ENCODE results near the gene SHISAL2A. TPM values are rescaled to one million over a fixed set of nuclear protein-coding genes. Genes with fewer than 3 reads are reported as not detected.
A peak's percentile ranks its signal among the peaks of the same experiment; 100 is the strongest.

Gene SHISAL2A
- total and polyA plus RNA-seq, 2 of the 4 experiments (the other 2 are of a cell fraction) = not detected

- Histone ChIP-seq H3K56ac (ENCODE audit: extremely low read depth, insufficient read depth, low read length) (no peak overlapping the region), H3K9me1 (ENCODE audit: insufficient read depth, low read length) (peaks cover 14% of the 10 kb centered on the region)
Observed at GRCh38 chr1:52702886-52703787, 70.2 kb downstream of the SHISAL2A start.

More at GRCh38 chr1:52702886-52703787, 70.2 kb downstream of the SHISAL2A start:
- peak overlapping the region; percentile 32 for H2BK120ac ChIP-seq (ENCODE audit: low read depth, low read length)
- in situ Hi-C loops (cut with MboI; ENCODE audit: low sequenced_read_pairs) (loop anchor here (10.0 kb wide), 1 partner anchor 482 kb away; no protein-coding TSS in a partner anchor), dilution Hi-C loops (cut with HindIII; ENCODE audit: low sequenced_read_pairs, unreplicated experiment) (no loop called here), intact Hi-C loops (cut with micrococcal nuclease) (loop anchor here (5.0 to 10.0 kb wide), 3 partner anchors 44 to 479 kb away; partner anchors contain the start of genes ECHDC2 and SCP2)
- peaks cover 4 to 9% of the 10 kb centered on the region in 2 experiments; a peak in 3 of 4 replicates for H3K79me1 ChIP-seq (ENCODE audit: low read depth in 1 of 2, low read length in 2 of 2)
- H3K14ac ChIP-seq (replicated peaks; ENCODE audit: low read depth, low read length) = peak overlapping the region; percentile 23
- peak overlapping the region; percentile 17 for H3K9ac ChIP-seq (ENCODE audit: low read depth, low read length)
- peaks cover 8% of the 10 kb centered on the region for H3K4me1 ChIP-seq (ENCODE audit: control insufficient read depth, insufficient read depth, low read length)
- H2AK9ac ChIP-seq (replicated peaks; ENCODE audit: low read depth, low read length, poor library complexity) = peak overlapping the region; percentile 13
- peak overlapping the region; percentile 15 for H2AK5ac ChIP-seq (ENCODE audit: low read depth, low read length)
- no peaks in the 10 kb centered on the region for H4K20me1 ChIP-seq (ENCODE audit: insufficient read depth, low read length)
- H3K18ac ChIP-seq (ENCODE audit: low read depth, low read length) = peak overlapping the region; percentile 73
- peak; percentile 85 for ATAC-seq (ENCODE audit: low read depth)
- H3K4ac ChIP-seq (ENCODE audit: low read depth, low read length) = peak overlapping the region; percentile 88
- peak overlapping the region; percentile 55 for H3K4me3 ChIP-seq (ENCODE audit: insufficient read depth, low read depth, low read length)
- peak overlapping the region; percentile 42 for H3K27ac ChIP-seq (ENCODE audit: insufficient read depth, low read length)
- H2BK15ac ChIP-seq (ENCODE audit: low read depth, low read length) = peak overlapping the region; percentile 2; the same call in 1 of the 3 replicates
- peak overlapping the region; percentile 88 to 90 for H4K8ac ChIP-seq (ENCODE audit: low read depth in 2 of 2, low read length in 2 of 2)
- no peaks in the 10 kb centered on the region for H3K27me3 ChIP-seq (ENCODE audit: control insufficient read depth, insufficient read depth, low read length)
- ChIA-PET POLR2A (ENCODE audit: unreplicated experiment) (no interaction called here), CTCF (no interaction called here)
- peak overlapping the region; percentile 93 for H3K4me2 ChIP-seq (ENCODE audit: low read depth, low read length)
- peak overlapping the region; percentile 77 for H4K91ac ChIP-seq (ENCODE audit: insufficient read depth, low read depth, low read length)
- WGBS, 2 experiments (ENCODE audit: extremely low coverage in 2 of 2, insufficient read length in 1 of 2) = 4% methylated on average over 18 of the region's 35 CpGs; no CpG with 5 or more reads in 1 of the 2 experiments
- H2BK20ac ChIP-seq (ENCODE audit: low read depth, low read length) = peak overlapping the region; percentile 14
- no peaks in the 10 kb centered on the region for H3K36me3 ChIP-seq (ENCODE audit: control insufficient read depth, insufficient read depth, low read length)
- peak overlapping the region; percentile 93 for H2AFZ ChIP-seq (replicated peaks; ENCODE audit: low read length, poor library complexity)
- peak overlapping the region; percentile 84 for H4K5ac ChIP-seq (ENCODE audit: low read depth, low read length)
- H3K23ac ChIP-seq (ENCODE audit: low read depth, low read length) = peak overlapping the region; percentile 72; the same call in 1 of the 2 replicates
- H3K9me3 ChIP-seq (ENCODE audit: control insufficient read depth, insufficient read depth, low read length) = no peaks in the 10 kb centered on the region
- TF ChIP-seq RAD21 (IDR thresholded peaks at IDR 0.05; ENCODE audit: low read length) (no peak), BHLHE40 (IDR thresholded peaks at IDR 0.05; ENCODE audit: low read depth, low read length) (peak; percentile 79), MXI1 (IDR thresholded peaks at IDR 0.05; ENCODE audit: borderline replicate concordance, low read depth, low read length) (peak; percentile 4; the same call in 1 of the 2 replicates), CEBPB (IDR thresholded peaks at IDR 0.05; ENCODE audit: low read depth, low read length) (peak; percentile 82)
- TF ChIP-seq, protein P1, sequence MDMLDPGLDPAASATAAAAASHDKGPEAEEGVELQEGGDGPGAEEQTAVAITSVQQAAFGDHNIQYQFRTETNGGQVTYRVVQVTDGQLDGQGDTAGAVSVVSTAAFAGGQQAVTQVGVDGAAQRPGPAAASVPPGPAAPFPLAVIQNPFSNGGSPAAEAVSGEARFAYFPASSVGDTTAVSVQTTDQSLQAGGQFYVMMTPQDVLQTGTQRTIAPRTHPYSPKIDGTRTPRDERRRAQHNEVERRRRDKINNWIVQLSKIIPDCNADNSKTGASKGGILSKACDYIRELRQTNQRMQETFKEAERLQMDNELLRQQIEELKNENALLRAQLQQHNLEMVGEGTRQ (IDR thresholded peaks at IDR 0.05; ENCODE audit: low read depth, low read length) = peak; percentile 93
- H2BK5ac ChIP-seq (ENCODE audit: low read depth, low read length, poor library complexity, severe bottlenecking) = peak overlapping the region; percentile 31
- no TSS peak for BruUV-seq (replicated peaks)
- DNase-seq = peak; percentile 80
